ENCODE data around the gene IRF7. TPM values are rescaled to one million over a fixed set of nuclear protein-coding genes. Genes with fewer than 3 reads are reported as not detected.

IRF7 gene
- polyA plus RNA-seq, 2 of the 4 experiments (the other 2 are of a cell fraction), result 2.0 to 3.1 TPM

DNA sequence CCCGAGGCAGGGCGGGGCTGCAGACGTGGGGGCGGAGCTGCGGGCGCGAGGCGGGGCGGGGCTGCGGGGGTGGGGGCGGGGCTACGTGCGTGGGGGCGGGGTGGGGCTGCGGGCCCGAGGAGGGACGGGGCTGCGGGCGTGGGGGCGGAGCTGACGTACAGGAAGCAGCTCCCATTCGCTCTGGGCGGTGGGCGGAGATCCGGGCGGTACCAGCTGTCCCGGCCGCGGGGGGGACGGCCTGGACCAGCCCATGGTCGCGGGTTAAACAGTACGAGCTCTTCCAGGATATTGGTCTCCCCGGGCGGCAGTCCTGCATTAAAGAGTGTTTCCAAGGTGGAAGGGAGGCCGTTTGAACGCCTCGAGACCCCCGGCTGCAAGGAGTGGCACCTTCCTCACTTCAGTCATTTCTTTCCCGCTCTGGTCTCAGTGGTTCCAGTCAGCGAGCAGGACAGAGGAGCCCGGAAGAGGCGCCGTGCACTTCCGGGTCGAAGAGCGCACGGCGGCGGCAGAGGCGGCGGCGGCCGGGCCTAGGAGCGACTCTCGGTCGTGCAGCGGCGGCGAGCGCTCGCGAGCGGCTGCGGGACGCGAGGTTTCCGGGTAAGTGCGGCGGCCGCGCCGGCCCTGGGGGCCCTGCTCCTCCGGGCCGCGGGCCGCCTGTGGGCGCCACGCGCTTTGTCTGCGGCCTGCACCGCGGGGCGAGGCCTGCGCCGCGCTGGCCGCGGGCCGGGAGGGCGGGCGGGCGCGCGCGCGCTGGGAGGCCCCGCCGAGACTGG, 39.6 kb downstream of the IRF7 start, which contains the start of gene PHRF1:
Gene PHRF1, plus strand, starts transcription at position 475 of the 773 bp plus-strand sequence. CDS start 5,043 bp downstream, outside the sequence.
- FAIRE-seq (no peak), ATAC-seq (peak; percentile 90 to 91), DNase-seq (ENCODE audit: low read depth in 1 of 2, low spot score in 1 of 2) (peak; percentile 95 to 98)
- WGBS (ENCODE audit: missing lambda C conversion rate), result 0% methylated on average over 7 of the region's 99 CpGs
- Histone ChIP-seq H3K4me3 (peak within 1 kb of the TSS; percentile 91), H3K4me1 (peaks cover 26% of the 10 kb centered on the region), H3K4me2 (peak within 1 kb of the TSS; percentile 100), H3K9me3 (no peaks in the 10 kb centered on the region), H3K27ac (peak within 1 kb of the TSS; percentile 97 to 98)
- CTCF ChIA-PET, result interaction anchor here (0.6 to 1.8 kb wide), 3 partner anchors 13 to 83 kb away, joined by 3 to 6 read pairs (median 3); no protein-coding TSS in a partner anchor
- TF ChIP-seq CHD4 (IDR thresholded peaks at IDR 0.05; ENCODE audit: borderline replicate concordance) (no peak), GATA3 (IDR thresholded peaks at IDR 0.05; ENCODE audit: borderline replicate concordance) (peak; percentile 80), JUN (IDR thresholded peaks at IDR 0.05) (peak; percentile 80 to 86; a peak in 3 of 5 replicates), KDM1A (IDR thresholded peaks at IDR 0.05; ENCODE audit: low read depth) (no peak), SMC3 (IDR thresholded peaks at IDR 0.05) (no peak), FOSL2 (IDR thresholded peaks at IDR 0.05) (no peak), FOSL2 (CRISPR knock-in tag; IDR thresholded peaks at IDR 0.05) (no peak), FOXS1 (CRISPR knock-in tag; IDR thresholded peaks at IDR 0.05) (no peak), HOXB5 (CRISPR knock-in tag; IDR thresholded peaks at IDR 0.05) (no peak), HEYL (CRISPR knock-in tag; IDR thresholded peaks at IDR 0.05) (no peak), RFX5 (IDR thresholded peaks at IDR 0.05) (no peak), MYC (IDR thresholded peaks at IDR 0.05; ENCODE audit: borderline replicate concordance, low read length) (0 out of 2 replicates have a peak, but pooled peaks have one; percentile 68), KDM5A (IDR thresholded peaks at IDR 0.05) (0 out of 2 replicates have a peak, but pooled peaks have one; percentile 22), HDAC2 (IDR thresholded peaks at IDR 0.05) (no peak), ESRRA (IDR thresholded peaks at IDR 0.05; ENCODE audit: borderline replicate concordance, low read length) (no peak), EP300 (IDR thresholded peaks at IDR 0.05) (no peak), EHMT2 (IDR thresholded peaks at IDR 0.05; ENCODE audit: low read depth) (no peak), RARB (CRISPR knock-in tag; IDR thresholded peaks at IDR 0.05) (no peak), BHLHE40 (IDR thresholded peaks at IDR 0.05; ENCODE audit: low read depth, low read length) (peak; percentile 93), SREBF2 (IDR thresholded peaks at IDR 0.05) (no peak), EHF (CRISPR knock-in tag; IDR thresholded peaks at IDR 0.05) (no peak), RNF2 (IDR thresholded peaks at IDR 0.05; ENCODE audit: borderline replicate concordance, low read depth) (no peak), TP53 (CRISPR knock-in tag; IDR thresholded peaks at IDR 0.05) (no peak), HOXA7 (CRISPR knock-in tag; IDR thresholded peaks at IDR 0.05) (no peak), NPAS2 (CRISPR knock-in tag; IDR thresholded peaks at IDR 0.05; ENCODE audit: borderline replicate concordance) (no peak), CHD2 (IDR thresholded peaks at IDR 0.05; ENCODE audit: low read length, partially characterized antibody) (peak; percentile 22), POLR2A (IDR thresholded peaks at IDR 0.05; ENCODE audit: low read length) (peak; percentile 45), CBX8 (IDR thresholded peaks at IDR 0.05) (no peak), BCL3 (IDR thresholded peaks at IDR 0.05) (peak; percentile 74; the same call in 2 of the 3 replicates), HOXB13 (CRISPR knock-in tag; IDR thresholded peaks at IDR 0.05; ENCODE audit: low read depth) (no peak), PHF8 (IDR thresholded peaks at IDR 0.05; ENCODE audit: borderline replicate concordance, low read depth) (peak; percentile 53; the same call in 1 of the 2 replicates), TFCP2L1 (CRISPR knock-in tag; IDR thresholded peaks at IDR 0.05) (0 out of 2 replicates have a peak, but pooled peaks have one; percentile 64), CEBPB (IDR thresholded peaks at IDR 0.05) (no peak)
- TF ChIP-seq, protein P1, sequence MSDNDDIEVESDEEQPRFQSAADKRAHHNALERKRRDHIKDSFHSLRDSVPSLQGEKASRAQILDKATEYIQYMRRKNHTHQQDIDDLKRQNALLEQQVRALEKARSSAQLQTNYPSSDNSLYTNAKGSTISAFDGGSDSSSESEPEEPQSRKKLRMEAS (IDR thresholded peaks at IDR 0.05), result peak; percentile 82
- TF ChIP-seq, protein P2, sequence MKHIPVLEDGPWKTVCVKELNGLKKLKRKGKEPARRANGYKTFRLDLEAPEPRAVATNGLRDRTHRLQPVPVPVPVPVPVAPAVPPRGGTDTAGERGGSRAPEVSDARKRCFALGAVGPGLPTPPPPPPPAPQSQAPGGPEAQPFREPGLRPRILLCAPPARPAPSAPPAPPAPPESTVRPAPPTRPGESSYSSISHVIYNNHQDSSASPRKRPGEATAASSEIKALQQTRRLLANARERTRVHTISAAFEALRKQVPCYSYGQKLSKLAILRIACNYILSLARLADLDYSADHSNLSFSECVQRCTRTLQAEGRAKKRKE (CRISPR knock-in tag; IDR thresholded peaks at IDR 0.05; ENCODE audit: low read depth), result no peak
- TF ChIP-seq, protein P3, sequence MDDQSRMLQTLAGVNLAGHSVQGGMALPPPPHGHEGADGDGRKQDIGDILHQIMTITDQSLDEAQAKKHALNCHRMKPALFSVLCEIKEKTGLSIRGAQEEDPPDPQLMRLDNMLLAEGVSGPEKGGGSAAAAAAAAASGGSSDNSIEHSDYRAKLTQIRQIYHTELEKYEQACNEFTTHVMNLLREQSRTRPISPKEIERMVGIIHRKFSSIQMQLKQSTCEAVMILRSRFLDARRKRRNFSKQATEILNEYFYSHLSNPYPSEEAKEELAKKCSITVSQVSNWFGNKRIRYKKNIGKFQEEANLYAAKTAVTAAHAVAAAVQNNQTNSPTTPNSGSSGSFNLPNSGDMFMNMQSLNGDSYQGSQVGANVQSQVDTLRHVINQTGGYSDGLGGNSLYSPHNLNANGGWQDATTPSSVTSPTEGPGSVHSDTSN (IDR thresholded peaks at IDR 0.05), result no peak
- TF ChIP-seq, protein P4, sequence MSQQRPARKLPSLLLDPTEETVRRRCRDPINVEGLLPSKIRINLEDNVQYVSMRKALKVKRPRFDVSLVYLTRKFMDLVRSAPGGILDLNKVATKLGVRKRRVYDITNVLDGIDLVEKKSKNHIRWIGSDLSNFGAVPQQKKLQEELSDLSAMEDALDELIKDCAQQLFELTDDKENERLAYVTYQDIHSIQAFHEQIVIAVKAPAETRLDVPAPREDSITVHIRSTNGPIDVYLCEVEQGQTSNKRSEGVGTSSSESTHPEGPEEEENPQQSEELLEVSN (IDR thresholded peaks at IDR 0.05; ENCODE audit: borderline replicate concordance, low read depth), result peak; percentile 62; the same call in 1 of the 2 replicates
- POLR2A ChIA-PET, result interaction anchor here (0.7 to 1.1 kb wide), 19 partner anchors 9 to 233 kb away, joined by 3 to 7 read pairs (median 4); partner anchors contain the start of genes HRAS, LMNTD2, RPLP2 and TMEM80

Data from A549 (cell line).